Liver (tissue), 9 donors: Measurements from ENCODE around the gene RMND1. TPM values are rescaled to one million over a fixed set of nuclear protein-coding genes. Genes with fewer than 3 reads are reported as not detected.
A peak's percentile ranks its signal among the peaks of the same experiment; 100 is the strongest.

Experiments used
- DNase-seq: peaks from one replicate; pipeline ENCODE4 v3.0.0-alpha.2; 2017; ENCODE audit warnings: low spot score
- H3K27ac ChIP-seq, 2 donors: one replicate each; pipeline ENCODE4 v1.7.0; 2013; ENCODE audit warnings: inconsistent platforms in 2 of 2, low read length in 2 of 2, control low read depth in 1 of 2, low read depth in 1 of 2, mild to moderate bottlenecking in 1 of 2
- H3K27me3 ChIP-seq, 4 donors: one replicate each; pipeline versions ENCODE4 v1.6.1 to v1.7.0; 2013; ENCODE audit warnings: low read length in 3 of 4, inconsistent platforms in 1 of 4, mild to moderate bottlenecking in 1 of 4, moderate library complexity in 1 of 4; ENCODE audit not compliant: control insufficient read depth in 4 of 4, insufficient read depth in 4 of 4
- H3K36me3 ChIP-seq, 4 donors: one replicate each; pipeline versions ENCODE4 v1.6.1 to v1.7.0; 2013; ENCODE audit warnings: low read length in 3 of 4, mild to moderate bottlenecking in 3 of 4, low read depth in 1 of 4, moderate library complexity in 1 of 4; ENCODE audit not compliant: control insufficient read depth in 4 of 4, insufficient read depth in 3 of 4
- H3K4me1 ChIP-seq, 4 donors: one replicate each; pipeline versions ENCODE4 v1.6.1 to v1.7.0; 2013; ENCODE audit warnings: low read length in 3 of 4, mild to moderate bottlenecking in 3 of 4, moderate library complexity in 1 of 4; ENCODE audit not compliant: control insufficient read depth in 4 of 4, insufficient read depth in 4 of 4
- H3K4me3 ChIP-seq, 3 donors: one replicate each; pipeline versions ENCODE4 v1.6.1 to v1.7.0; 2013; ENCODE audit warnings: low read length in 3 of 3, control low read depth in 1 of 3, low read depth in 1 of 3, mild to moderate bottlenecking in 1 of 3
- H3K9ac ChIP-seq, 2 donors: one replicate each; pipeline ENCODE4 v1.7.0; 2013; ENCODE audit warnings: low read length in 2 of 2, mild to moderate bottlenecking in 2 of 2, moderate library complexity in 2 of 2, control low read depth in 1 of 2, low read depth in 1 of 2
- H3K9me3 ChIP-seq, 4 donors: one replicate each; pipeline versions ENCODE4 v1.6.1 to v1.7.0; 2013; ENCODE audit warnings: low read length in 3 of 4; ENCODE audit not compliant: control insufficient read depth in 4 of 4
- ATF3 ChIP-seq: IDR thresholded peaks from 2 replicates; pipeline ENCODE4 v1.6.1; 2016; ENCODE audit warnings: antibody characterized with exemption
- EGR1 ChIP-seq, 2 donors: IDR thresholded peaks; 2 replicates each; pipeline ENCODE4 v1.6.1; 2016 to 2018; ENCODE audit warnings: antibody characterized with exemption in 2 of 2, low read depth in 2 of 2
- FOXA2 ChIP-seq: IDR thresholded peaks from 2 replicates; pipeline ENCODE4 v1.6.1; 2016; ENCODE audit warnings: antibody characterized with exemption
- HNF4A ChIP-seq, 2 donors: conservative IDR thresholded peaks; 2 replicates each; pipeline ENCODE4 v1.6.1; 2016; ENCODE audit warnings: antibody characterized with exemption in 2 of 2, mild to moderate bottlenecking in 2 of 2
- MAX ChIP-seq: IDR thresholded peaks from 2 replicates; pipeline ENCODE4 v1.6.1; 2016; ENCODE audit warnings: antibody characterized with exemption
- RAD21 ChIP-seq, 2 donors: IDR thresholded peaks; 2 replicates each; pipeline ENCODE4 v1.6.1; 2016; ENCODE audit warnings: antibody characterized with exemption in 2 of 2, mild to moderate bottlenecking in 2 of 2
- REST ChIP-seq: IDR thresholded peaks from 2 replicates; pipeline ENCODE4 v1.6.1; 2016; ENCODE audit warnings: antibody characterized with exemption, mild to moderate bottlenecking
- RXRA ChIP-seq, 2 donors: IDR thresholded peaks; 2 replicates each; pipeline ENCODE4 v1.6.1; 2017 to 2018; ENCODE audit warnings: antibody characterized with exemption in 2 of 2, mild to moderate bottlenecking in 1 of 2
- SP1 ChIP-seq: IDR thresholded peaks from 2 replicates; pipeline ENCODE4 v1.6.1; 2018; ENCODE audit warnings: antibody characterized with exemption, mild to moderate bottlenecking
- WGBS: extraction: QIAGEN DNeasy Blood & Tissue Kit; methylation state at CpG from one replicate; pipeline ENCODE4 v1.1.7; 2013; 5-methylcytosine and 5-hydroxymethylcytosine counted together
- polyA plus RNA-seq, 2 donors: library from polyadenylated mRNA; stranded (reverse) in 1 of 2; unstranded in 1 of 2; fragments of 200-250 nt in 1 of 2; fragments of >200 nt in 1 of 2; fragmentation: Nextera tagmentation in 1 of 2; extraction: Ambion mirVana in 1 of 2; gene quantifications; one replicate each; pipeline versions ENCODE4 v1.2.1 to v1.2.3, GENCODE V29; 2013 to 2015
- total RNA-seq, 2 donors: library from RNA; depleted of rRNA; stranded (reverse); fragments of >200 nt; gene quantifications; one replicate each; pipeline ENCODE4 v1.2.3, GENCODE V29; 2014
- donor health status: healthy.
- donor health status: healthy.
- donor health status: healthy.
- donor health status: healthy.
- donor health status: healthy.

RMND1 gene
- total and polyA plus RNA-seq, 4 donors = 13.2 to 22.6 (median 18.1) TPM

- no peaks in the 10 kb centered on the region for H3K9me3 ChIP-seq
- peaks cover 0 to 19% (median 16%) of the 10 kb centered on the region in 4 donors for H3K4me1 ChIP-seq
- H3K9ac ChIP-seq = peak overlapping the region in 1 of 2 donors; percentile 49
- peak overlapping the region in 1 of 2 donors; percentile 11 for H3K27ac ChIP-seq
- H3K36me3 ChIP-seq = no peaks in the 10 kb centered on the region
- DNase-seq = no peak
- H3K4me3 ChIP-seq = peak overlapping the region; percentile 62 to 83 (median 70)
- 46% methylated on average over 16 of the region's 16 CpGs for WGBS
- TF ChIP-seq REST (no peak), FOXA2 (no peak), HNF4A (conservative IDR thresholded peaks at IDR 0.05) (no peak)
- H3K27me3 ChIP-seq = no peaks in the 10 kb centered on the region
Measured at GRCh38 chr6:151493161-151493803, 41.4 kb upstream of the RMND1 start.

- Histone ChIP-seq H3K36me3 (no peaks in the 10 kb centered on the region), H3K9me3 (no peaks in the 10 kb centered on the region), H3K4me3 (no peak overlapping the region), H3K4me1 (peaks cover 0 to 15% (median 12%) of the 10 kb centered on the region in 4 donors), H3K27me3 (no peaks in the 10 kb centered on the region), H3K27ac (no peak overlapping the region), H3K9ac (no peak overlapping the region)
- WGBS = 84% methylated on average over 7 of the region's 7 CpGs
- DNase-seq = no peak
- TF ChIP-seq SP1 (no peak), ATF3 (no peak), REST (no peak), EGR1 (IDR thresholded peaks at IDR 0.05; ENCODE audit: low read depth in 2 of 2) (no peak), RXRA (IDR thresholded peaks at IDR 0.05) (no peak), MAX (no peak), RAD21 (IDR thresholded peaks at IDR 0.05) (no peak), FOXA2 (no peak)
Measured at GRCh38 chr6:151490996-151491395, 39.1 kb upstream of the RMND1 start.
